HepG2 (cell line): Measurements from ENCODE around the gene RABEPK. TPM values are rescaled to one million over a fixed set of nuclear protein-coding genes. Genes with fewer than 3 reads are reported as not detected.
A peak's percentile ranks its signal among the peaks of the same experiment; 100 is the strongest.

ENCODE experiments used
- ARNTL ChIP-seq: sonication (generic); formaldehyde crosslinking; IDR thresholded peaks from 2 replicates; pipeline ENCODE4 v1.4.0; 2020; ENCODE audit warnings: mild to moderate bottlenecking, missing genetic modification reagents
- BRD4 ChIP-seq: sonication (generic); formaldehyde crosslinking; IDR thresholded peaks from 2 replicates; pipeline ENCODE4 v1.4.0; 2020; ENCODE audit warnings: missing genetic modification reagents
- CCDC6 ChIP-seq: sonication (generic); formaldehyde crosslinking; IDR thresholded peaks from 2 replicates; pipeline ENCODE4 v1.8.1; 2022; ENCODE audit warnings: mild to moderate bottlenecking, missing genetic modification reagents, moderate library complexity
- DMAP1 ChIP-seq: IDR thresholded peaks from 2 replicates; pipeline ENCODE4 v1.6.1; 2016
- DNMT1 ChIP-seq: sonication (generic); formaldehyde crosslinking; IDR thresholded peaks from 2 replicates; pipeline ENCODE4 v1.5.1; 2020; ENCODE audit warnings: mild to moderate bottlenecking, missing genetic modification reagents
- LCORL ChIP-seq, 2 experiments: fragments of 450-650 bp in 1 of 2; sonication (generic) in 1 of 2; formaldehyde crosslinking in 1 of 2; IDR thresholded peaks; 2 replicates each; pipeline versions ENCODE4 v1.5.0 to v1.6.1; 2017 to 2020; ENCODE audit warnings: antibody characterized with exemption in 1 of 2, missing genetic modification reagents in 1 of 2
- MTF1 ChIP-seq: sonication (generic); formaldehyde crosslinking; IDR thresholded peaks from 2 replicates; pipeline ENCODE4 v1.5.0; 2020; ENCODE audit warnings: missing genetic modification reagents
- NFE2L2 ChIP-seq: fragments of 150-350 bp; IDR thresholded peaks from 2 replicates; pipeline ENCODE4 v1.6.1; 2014; ENCODE audit warnings: low read length
- PRMT3 ChIP-seq: sonication (generic); formaldehyde crosslinking; IDR thresholded peaks from 2 replicates; pipeline ENCODE4 v1.8.1; 2022; ENCODE audit warnings: low read depth, mild to moderate bottlenecking, moderate library complexity, missing genetic modification reagents, borderline replicate concordance
- SCMH1 ChIP-seq: sonication (generic); formaldehyde crosslinking; IDR thresholded peaks from 2 replicates; pipeline ENCODE4 v1.9.0; 2021; ENCODE audit warnings: missing genetic modification reagents, mild to moderate bottlenecking, borderline replicate concordance
- ZNF143 ChIP-seq: sonication (generic); formaldehyde crosslinking; IDR thresholded peaks from 2 replicates; pipeline ENCODE4 v1.4.0; 2020; ENCODE audit warnings: missing genetic modification reagents
- ZNF251 ChIP-seq: sonication (generic); formaldehyde crosslinking; IDR thresholded peaks from 2 replicates; pipeline ENCODE4 v1.9.0; 2021; ENCODE audit warnings: mild to moderate bottlenecking, missing genetic modification reagents
- ZNF629 ChIP-seq: sonication (generic); formaldehyde crosslinking; conservative IDR thresholded peaks from 2 replicates; pipeline ENCODE4 v1.5.0; 2020; ENCODE audit warnings: missing genetic modification reagents
- ZNF652 ChIP-seq: IDR thresholded peaks from 2 replicates; pipeline ENCODE4 v1.6.1; 2016; ENCODE audit warnings: low read depth, borderline replicate concordance
- ZNF75D ChIP-seq: sonication (generic); formaldehyde crosslinking; IDR thresholded peaks from 2 replicates; pipeline ENCODE4 v1.8.1; 2023; ENCODE audit warnings: missing genetic modification reagents, mild to moderate bottlenecking, borderline replicate concordance
- ZNF782 ChIP-seq: sonication (generic); formaldehyde crosslinking; IDR thresholded peaks from 2 replicates; pipeline ENCODE4 v1.4.0; 2020; ENCODE audit warnings: missing genetic modification reagents, mild to moderate bottlenecking, borderline replicate concordance
- polyA plus RNA-seq, 8 experiments: library from polyadenylated mRNA; depleted of rRNA in 3 of 8; stranded (reverse) in 7 of 8; unstranded in 1 of 8; fragments of >200 nt; fragmentation: Illumina TruSeq in 4 of 8; extraction: Trizol in 4 of 8; gene quantifications; 2 replicates each; pipeline versions ENCODE4 v1.2.1 to v1.2.3, GENCODE V29; 2011 to 2016; ENCODE audit warnings: low read depth in 4 of 8, missing spikeins in 1 of 8, mixed read lengths in 1 of 8; ENCODE audit not compliant: insufficient read depth in 1 of 8
- total RNA-seq, 5 experiments: library from RNA; depleted of rRNA; stranded (reverse); fragments of >200 nt; fragmentation: Illumina TruSeq; extraction: Trizol; gene quantifications; 2 replicates each; pipeline ENCODE4 v1.2.3, GENCODE V29; 2016; ENCODE audit warnings: low read depth in 1 of 5
- TF ChIP-seq, protein P1 (sequence below): sonication (generic); formaldehyde crosslinking; IDR thresholded peaks from 2 replicates; pipeline ENCODE4 v1.9.0; 2021; ENCODE audit warnings: missing genetic modification reagents, borderline replicate concordance
- TF ChIP-seq, protein P2 (sequence below), 2 experiments: fragments of 450-650 bp in 1 of 2; sonication (generic) in 1 of 2; formaldehyde crosslinking; IDR thresholded peaks; 2 replicates each; pipeline versions ENCODE4 v1.5.0 to v1.8.0; 2020 to 2022; ENCODE audit warnings: mild to moderate bottlenecking in 1 of 2, missing genetic modification reagents in 1 of 2
- TF ChIP-seq, protein P3 (sequence below): sonication (generic); formaldehyde crosslinking; IDR thresholded peaks from 2 replicates; pipeline ENCODE4 v1.4.0; 2020; ENCODE audit warnings: mild to moderate bottlenecking, missing genetic modification reagents
- TF ChIP-seq, protein P4 (sequence below): sonication (generic); formaldehyde crosslinking; IDR thresholded peaks from 2 replicates; pipeline ENCODE4 v1.8.1; 2023; ENCODE audit warnings: mild to moderate bottlenecking, missing genetic modification reagents
- TF ChIP-seq, protein P5 (sequence below): sonication (generic); formaldehyde crosslinking; IDR thresholded peaks from 2 replicates; pipeline ENCODE4 v1.8.0; 2022; ENCODE audit warnings: mild to moderate bottlenecking, missing genetic modification reagents, moderate library complexity
- TF ChIP-seq, protein P6 (sequence below): sonication (generic); formaldehyde crosslinking; IDR thresholded peaks from 2 replicates; pipeline ENCODE4 v1.5.0; 2020; ENCODE audit warnings: mild to moderate bottlenecking, missing genetic modification reagents

Gene RABEPK
- total and polyA plus RNA-seq, 2 of the 13 experiments (the other 11 are each of a cell fraction or from before 2014, with no cell fraction given): 75.5 to 90.0 TPM

DNA sequence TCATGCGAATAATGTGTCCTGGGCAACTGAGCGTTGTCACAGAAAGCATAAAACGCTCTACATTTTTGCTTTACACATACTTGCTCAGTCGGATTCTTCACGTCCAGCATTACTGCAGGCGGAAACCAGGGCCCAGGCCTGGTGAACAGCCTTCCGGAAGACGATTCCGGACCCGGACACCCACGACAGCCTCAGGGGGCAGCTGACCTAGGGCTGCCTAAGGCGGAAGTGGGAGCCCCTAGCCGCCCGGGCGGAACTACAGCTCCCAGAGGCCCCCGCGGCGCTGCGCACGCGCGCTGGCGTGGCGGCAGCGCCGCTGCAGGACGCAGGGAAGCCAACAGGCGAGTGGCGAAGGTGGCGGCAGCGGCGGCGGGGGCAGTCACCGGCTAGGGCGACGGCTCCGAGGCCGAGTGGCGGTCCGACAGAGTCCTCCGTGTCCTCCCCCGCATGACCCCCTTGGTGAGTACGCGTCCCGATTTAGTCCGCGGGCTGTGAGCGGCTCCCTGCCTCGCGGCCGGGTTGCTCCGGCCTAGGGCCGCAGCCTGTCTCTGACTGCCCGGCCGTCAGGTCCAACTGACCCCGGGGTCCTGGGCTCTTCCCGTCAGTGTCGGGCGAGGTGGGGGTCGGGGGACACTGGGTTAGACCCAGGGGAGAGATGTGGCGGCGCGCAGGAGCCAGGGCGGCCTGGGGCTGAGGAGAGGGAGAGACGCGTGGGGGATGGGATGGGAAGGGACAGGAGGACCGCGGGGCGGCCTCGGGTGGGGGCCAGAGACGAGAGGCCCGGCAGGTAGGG lies 61.4 kb downstream of the RABEPK start, which contains the start of gene GAPVD1 (continued):
- TF ChIP-seq LCORL (IDR thresholded peaks at IDR 0.05) (no peak), LCORL (CRISPR knock-in tag; IDR thresholded peaks at IDR 0.05) (0 out of 2 replicates have a peak, but pooled peaks have one; percentile 24), DMAP1 (no peak), ZNF652 (CRISPR knock-in tag) (no peak), ZNF143 (CRISPR knock-in tag) (peak; percentile 95), ZNF782 (CRISPR knock-in tag) (peak; percentile 81; the same call in 1 of the 2 replicates), DNMT1 (CRISPR knock-in tag) (no peak), NFE2L2 (no peak), ZNF629 (CRISPR knock-in tag) (0 out of 2 replicates have a peak, but pooled peaks have one; percentile 5), MTF1 (CRISPR knock-in tag) (no peak; the same call in 1 of the 2 replicates), ZNF75D (CRISPR knock-in tag) (no peak), SCMH1 (CRISPR knock-in tag) (no peak), ARNTL (CRISPR knock-in tag) (peak; percentile 81), ZNF251 (CRISPR knock-in tag) (no peak), CCDC6 (0 out of 2 replicates have a peak, but pooled peaks have one; percentile 49), BRD4 (peak; percentile 90), PRMT3 (no peak)
- TF ChIP-seq, protein P1, sequence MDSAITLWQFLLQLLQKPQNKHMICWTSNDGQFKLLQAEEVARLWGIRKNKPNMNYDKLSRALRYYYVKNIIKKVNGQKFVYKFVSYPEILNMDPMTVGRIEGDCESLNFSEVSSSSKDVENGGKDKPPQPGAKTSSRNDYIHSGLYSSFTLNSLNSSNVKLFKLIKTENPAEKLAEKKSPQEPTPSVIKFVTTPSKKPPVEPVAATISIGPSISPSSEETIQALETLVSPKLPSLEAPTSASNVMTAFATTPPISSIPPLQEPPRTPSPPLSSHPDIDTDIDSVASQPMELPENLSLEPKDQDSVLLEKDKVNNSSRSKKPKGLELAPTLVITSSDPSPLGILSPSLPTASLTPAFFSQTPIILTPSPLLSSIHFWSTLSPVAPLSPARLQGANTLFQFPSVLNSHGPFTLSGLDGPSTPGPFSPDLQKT: 0 out of 2 replicates have a peak, but pooled peaks have one; percentile 43
- TF ChIP-seq, protein P2, sequence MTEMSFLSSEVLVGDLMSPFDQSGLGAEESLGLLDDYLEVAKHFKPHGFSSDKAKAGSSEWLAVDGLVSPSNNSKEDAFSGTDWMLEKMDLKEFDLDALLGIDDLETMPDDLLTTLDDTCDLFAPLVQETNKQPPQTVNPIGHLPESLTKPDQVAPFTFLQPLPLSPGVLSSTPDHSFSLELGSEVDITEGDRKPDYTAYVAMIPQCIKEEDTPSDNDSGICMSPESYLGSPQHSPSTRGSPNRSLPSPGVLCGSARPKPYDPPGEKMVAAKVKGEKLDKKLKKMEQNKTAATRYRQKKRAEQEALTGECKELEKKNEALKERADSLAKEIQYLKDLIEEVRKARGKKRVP (CRISPR knock-in tag; IDR thresholded peaks at IDR 0.05): peak in 1 of 2 experiments; percentile 53; a peak in 1 of 4 replicates
- TF ChIP-seq, protein P3, sequence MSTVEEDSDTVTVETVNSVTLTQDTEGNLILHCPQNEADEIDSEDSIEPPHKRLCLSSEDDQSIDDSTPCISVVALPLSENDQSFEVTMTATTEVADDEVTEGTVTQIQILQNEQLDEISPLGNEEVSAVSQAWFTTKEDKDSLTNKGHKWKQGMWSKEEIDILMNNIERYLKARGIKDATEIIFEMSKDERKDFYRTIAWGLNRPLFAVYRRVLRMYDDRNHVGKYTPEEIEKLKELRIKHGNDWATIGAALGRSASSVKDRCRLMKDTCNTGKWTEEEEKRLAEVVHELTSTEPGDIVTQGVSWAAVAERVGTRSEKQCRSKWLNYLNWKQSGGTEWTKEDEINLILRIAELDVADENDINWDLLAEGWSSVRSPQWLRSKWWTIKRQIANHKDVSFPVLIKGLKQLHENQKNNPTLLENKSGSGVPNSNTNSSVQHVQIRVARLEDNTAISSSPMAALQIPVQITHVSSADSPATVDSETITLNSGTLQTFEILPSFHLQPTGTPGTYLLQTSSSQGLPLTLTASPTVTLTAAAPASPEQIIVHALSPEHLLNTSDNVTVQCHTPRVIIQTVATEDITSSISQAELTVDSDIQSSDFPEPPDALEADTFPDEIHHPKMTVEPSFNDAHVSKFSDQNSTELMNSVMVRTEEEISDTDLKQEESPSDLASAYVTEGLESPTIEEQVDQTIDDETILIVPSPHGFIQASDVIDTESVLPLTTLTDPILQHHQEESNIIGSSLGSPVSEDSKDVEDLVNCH: 0 out of 2 replicates have a peak, but pooled peaks have one; percentile 60
- TF ChIP-seq, protein P4, sequence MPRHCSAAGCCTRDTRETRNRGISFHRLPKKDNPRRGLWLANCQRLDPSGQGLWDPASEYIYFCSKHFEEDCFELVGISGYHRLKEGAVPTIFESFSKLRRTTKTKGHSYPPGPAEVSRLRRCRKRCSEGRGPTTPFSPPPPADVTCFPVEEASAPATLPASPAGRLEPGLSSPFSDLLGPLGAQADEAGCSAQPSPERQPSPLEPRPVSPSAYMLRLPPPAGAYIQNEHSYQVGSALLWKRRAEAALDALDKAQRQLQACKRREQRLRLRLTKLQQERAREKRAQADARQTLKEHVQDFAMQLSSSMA (CRISPR knock-in tag): no peak; the same call in 1 of the 2 replicates
- TF ChIP-seq, protein P5, sequence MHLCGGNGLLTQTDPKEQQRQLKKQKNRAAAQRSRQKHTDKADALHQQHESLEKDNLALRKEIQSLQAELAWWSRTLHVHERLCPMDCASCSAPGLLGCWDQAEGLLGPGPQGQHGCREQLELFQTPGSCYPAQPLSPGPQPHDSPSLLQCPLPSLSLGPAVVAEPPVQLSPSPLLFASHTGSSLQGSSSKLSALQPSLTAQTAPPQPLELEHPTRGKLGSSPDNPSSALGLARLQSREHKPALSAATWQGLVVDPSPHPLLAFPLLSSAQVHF: 0 out of 2 replicates have a peak, but pooled peaks have one; percentile 51
- TF ChIP-seq, protein P6, sequence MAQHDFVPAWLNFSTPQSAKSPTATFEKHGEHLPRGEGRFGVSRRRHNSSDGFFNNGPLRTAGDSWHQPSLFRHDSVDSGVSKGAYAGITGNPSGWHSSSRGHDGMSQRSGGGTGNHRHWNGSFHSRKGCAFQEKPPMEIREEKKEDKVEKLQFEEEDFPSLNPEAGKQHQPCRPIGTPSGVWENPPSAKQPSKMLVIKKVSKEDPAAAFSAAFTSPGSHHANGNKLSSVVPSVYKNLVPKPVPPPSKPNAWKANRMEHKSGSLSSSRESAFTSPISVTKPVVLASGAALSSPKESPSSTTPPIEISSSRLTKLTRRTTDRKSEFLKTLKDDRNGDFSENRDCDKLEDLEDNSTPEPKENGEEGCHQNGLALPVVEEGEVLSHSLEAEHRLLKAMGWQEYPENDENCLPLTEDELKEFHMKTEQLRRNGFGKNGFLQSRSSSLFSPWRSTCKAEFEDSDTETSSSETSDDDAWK: no peak
